Type B pancreatic cell (in vitro differentiated cells): ENCODE data around the gene ATRX. TPM values are rescaled to one million over a fixed set of nuclear protein-coding genes. Genes with fewer than 3 reads are reported as not detected.
"Not testable (repeated sequence)": the region's sequence is repeated elsewhere in the genome, so short reads cannot be mapped to it uniquely, and the experiment has no call there.

ENCODE experiments used
- DNase-seq: peaks from one replicate; pipeline ENCODE4 v3.0.0; 2021; ENCODE audit warnings: mixed read lengths; ENCODE audit not compliant: unreplicated experiment; ENCODE audit errors: extremely low spot score
- H3K27ac Mint-ChIP-seq: 2 replicates; pipeline ENCODE4 v1.8.0; 2021; ENCODE audit warnings: mild to moderate bottlenecking, mixed read lengths
- H3K27me3 Mint-ChIP-seq: 2 replicates; pipeline ENCODE4 v1.8.0; 2021; ENCODE audit warnings: mixed read lengths
- H3K36me3 Mint-ChIP-seq: 2 replicates; pipeline ENCODE4 v1.8.0; 2021; ENCODE audit warnings: mixed read lengths
- H3K4me1 Mint-ChIP-seq: one replicate; pipeline ENCODE4 v1.8.0; 2021; ENCODE audit warnings: mixed read lengths; ENCODE audit not compliant: unreplicated experiment
- H3K4me3 Mint-ChIP-seq: 2 replicates; pipeline ENCODE4 v1.8.0; 2021; ENCODE audit warnings: mild to moderate bottlenecking, mixed read lengths
- H3K9me3 Mint-ChIP-seq: 2 replicates; pipeline ENCODE4 v1.8.0; 2021; ENCODE audit warnings: mixed read lengths
- total RNA-seq: library from RNA; stranded (reverse); gene quantifications from 2 replicates; pipeline ENCODE4 v1.2.1, GENCODE V29; 2021; ENCODE audit warnings: low replicate concordance
- TF ChIP-seq, protein P1 (sequence below): fragments of 200-600 bp; sonication (generic); conservative IDR thresholded peaks from 2 replicates; pipeline ENCODE4 v1.5.0; 2021; ENCODE audit warnings: antibody characterized with exemption, mild to moderate bottlenecking

Gene ATRX
- total RNA-seq, 1 donor from 2014 or later = 110 TPM

DNA sequence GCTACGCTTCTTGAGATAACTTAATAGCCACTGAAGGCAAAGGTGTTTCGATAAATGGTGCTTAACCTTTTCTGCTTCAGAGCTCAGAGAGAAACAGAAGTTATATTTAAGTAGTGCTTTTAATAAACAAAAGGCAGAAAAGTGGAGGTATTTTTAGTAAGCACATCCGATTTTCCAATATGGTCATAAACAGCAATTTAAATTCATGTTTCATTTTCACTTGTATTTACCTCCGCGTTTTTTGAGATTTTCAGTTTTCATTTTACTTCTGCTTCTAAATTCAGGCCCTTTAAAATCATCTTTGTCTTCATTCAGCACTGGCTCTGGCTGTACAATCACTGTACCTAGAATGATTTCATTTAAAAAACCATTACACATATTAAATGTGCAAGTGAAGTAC, 92.4 kb downstream of the ATRX start:
- Mint-ChIP-seq H3K27ac (no peak overlapping the region), H3K9me3 (no peaks in the 10 kb centered on the region), H3K4me1 (no peaks in the 10 kb centered on the region)

DNA sequence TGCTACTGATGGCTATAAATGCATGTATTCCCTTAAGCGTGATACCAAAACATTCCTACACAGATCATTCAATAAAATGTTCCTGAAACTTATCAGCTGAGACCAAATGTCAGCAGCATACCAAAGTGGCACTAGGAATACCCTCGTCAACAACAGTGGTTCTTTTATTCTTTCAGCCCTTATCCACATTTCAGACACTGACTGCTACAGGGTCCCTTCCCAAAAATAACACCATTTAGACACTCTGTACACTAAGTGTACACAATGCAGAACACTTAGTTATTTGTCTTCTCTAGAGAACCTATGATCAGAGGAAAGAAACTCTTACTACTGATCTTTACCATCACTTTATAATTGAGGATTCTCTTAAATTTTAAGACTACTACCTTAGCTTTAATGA, 94.1 kb downstream of the ATRX start:
- TF ChIP-seq, protein P1, sequence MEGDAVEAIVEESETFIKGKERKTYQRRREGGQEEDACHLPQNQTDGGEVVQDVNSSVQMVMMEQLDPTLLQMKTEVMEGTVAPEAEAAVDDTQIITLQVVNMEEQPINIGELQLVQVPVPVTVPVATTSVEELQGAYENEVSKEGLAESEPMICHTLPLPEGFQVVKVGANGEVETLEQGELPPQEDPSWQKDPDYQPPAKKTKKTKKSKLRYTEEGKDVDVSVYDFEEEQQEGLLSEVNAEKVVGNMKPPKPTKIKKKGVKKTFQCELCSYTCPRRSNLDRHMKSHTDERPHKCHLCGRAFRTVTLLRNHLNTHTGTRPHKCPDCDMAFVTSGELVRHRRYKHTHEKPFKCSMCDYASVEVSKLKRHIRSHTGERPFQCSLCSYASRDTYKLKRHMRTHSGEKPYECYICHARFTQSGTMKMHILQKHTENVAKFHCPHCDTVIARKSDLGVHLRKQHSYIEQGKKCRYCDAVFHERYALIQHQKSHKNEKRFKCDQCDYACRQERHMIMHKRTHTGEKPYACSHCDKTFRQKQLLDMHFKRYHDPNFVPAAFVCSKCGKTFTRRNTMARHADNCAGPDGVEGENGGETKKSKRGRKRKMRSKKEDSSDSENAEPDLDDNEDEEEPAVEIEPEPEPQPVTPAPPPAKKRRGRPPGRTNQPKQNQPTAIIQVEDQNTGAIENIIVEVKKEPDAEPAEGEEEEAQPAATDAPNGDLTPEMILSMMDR = no peak
- DNase-seq = no peak

More for the DNA sequence above, 92.4 kb downstream of the ATRX start:
- no peaks in the 10 kb centered on the region for H3K27me3 Mint-ChIP-seq
- TF ChIP-seq, protein P1 = no peak
- no peak overlapping the region for H3K4me3 Mint-ChIP-seq
- no peaks in the 10 kb centered on the region for H3K36me3 Mint-ChIP-seq
- no peak for DNase-seq

DNA sequence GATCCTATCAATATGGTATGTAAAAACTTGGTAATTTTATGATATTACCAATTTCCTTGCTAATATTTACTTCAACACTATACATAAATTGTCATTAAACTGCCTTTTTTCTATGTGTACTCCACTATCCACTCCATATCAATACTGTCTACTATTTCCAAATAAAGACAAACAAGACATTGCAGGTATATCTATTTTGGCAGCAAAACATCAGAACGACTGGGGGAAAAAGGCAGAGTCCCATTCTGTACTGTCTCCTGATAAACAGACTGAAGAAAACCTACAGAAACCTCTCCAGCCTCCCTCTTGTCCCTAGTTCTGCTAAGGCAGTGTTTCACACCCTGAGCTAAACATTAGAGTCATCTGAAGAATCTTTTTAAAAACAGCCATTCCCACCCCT, 96.6 kb downstream of the ATRX start:
- TF ChIP-seq, protein P1 = no peak
- H3K27ac Mint-ChIP-seq = no peak overlapping the region
- H3K4me1 Mint-ChIP-seq = no peaks in the 10 kb centered on the region
- no peak for DNase-seq
- peaks cover 23% of the 10 kb centered on the region for H3K36me3 Mint-ChIP-seq
- H3K27me3 Mint-ChIP-seq = no peaks in the 10 kb centered on the region
- peaks cover 6% of the 10 kb centered on the region for H3K9me3 Mint-ChIP-seq
- no peak overlapping the region for H3K4me3 Mint-ChIP-seq

More for the DNA sequence above, 94.1 kb downstream of the ATRX start:
- Mint-ChIP-seq H3K9me3 (no peaks in the 10 kb centered on the region), H3K27ac (no peak overlapping the region), H3K27me3 (no peaks in the 10 kb centered on the region), H3K4me1 (no peaks in the 10 kb centered on the region), H3K36me3 (peaks cover 9% of the 10 kb centered on the region), H3K4me3 (no peak overlapping the region)

DNA sequence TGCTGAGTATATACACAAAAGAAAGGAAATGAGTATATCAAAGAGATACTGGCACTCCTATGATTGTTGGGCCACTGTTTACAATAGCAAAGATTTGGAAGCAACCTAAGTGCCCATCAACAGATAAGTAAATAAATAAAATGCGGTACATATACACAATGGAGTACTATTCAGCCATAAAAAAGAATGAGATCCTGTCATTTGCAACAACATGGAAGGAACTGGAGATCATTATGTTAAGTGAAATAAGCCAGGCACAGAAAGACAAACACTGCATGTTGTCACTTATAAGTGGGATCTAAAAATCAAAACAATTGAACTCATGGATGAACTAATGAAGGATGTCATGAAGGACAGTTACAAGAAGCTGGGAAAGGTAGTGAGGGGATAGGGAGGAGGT, 100.3 kb downstream of the ATRX start:
- peaks cover 26% of the 10 kb centered on the region for H3K36me3 Mint-ChIP-seq
- not testable (repeated sequence) for H3K27ac Mint-ChIP-seq, DNase-seq, H3K4me1 Mint-ChIP-seq, H3K4me3 Mint-ChIP-seq, H3K27me3 Mint-ChIP-seq, H3K9me3 Mint-ChIP-seq

DNA sequence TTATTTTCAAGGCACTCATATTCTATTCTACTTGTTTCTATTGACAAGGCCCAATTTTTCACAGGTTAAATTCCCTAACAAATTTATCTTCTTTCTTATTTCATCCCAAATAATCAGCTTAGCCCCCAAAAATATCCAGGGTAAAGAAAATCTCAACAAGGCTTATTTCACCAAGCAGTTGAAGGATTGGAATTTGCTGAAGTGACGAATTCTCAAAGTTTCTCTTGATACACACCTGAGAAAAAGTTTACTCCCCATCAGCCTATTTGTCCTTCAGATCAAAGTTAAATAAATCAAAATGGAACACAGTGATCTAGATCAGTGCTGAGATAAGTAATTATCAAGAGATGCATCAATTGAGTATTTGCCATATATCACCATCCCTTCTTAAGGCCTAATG, 106.9 kb downstream of the ATRX start:
- peaks cover 3% of the 10 kb centered on the region for H3K36me3 Mint-ChIP-seq
- H3K27ac Mint-ChIP-seq = no peak overlapping the region
- no peak overlapping the region for H3K4me3 Mint-ChIP-seq
- TF ChIP-seq, protein P1 = no peak
- no peaks in the 10 kb centered on the region for H3K9me3 Mint-ChIP-seq
- no peak for DNase-seq
- H3K27me3 Mint-ChIP-seq = no peaks in the 10 kb centered on the region
- H3K4me1 Mint-ChIP-seq = no peaks in the 10 kb centered on the region

DNA sequence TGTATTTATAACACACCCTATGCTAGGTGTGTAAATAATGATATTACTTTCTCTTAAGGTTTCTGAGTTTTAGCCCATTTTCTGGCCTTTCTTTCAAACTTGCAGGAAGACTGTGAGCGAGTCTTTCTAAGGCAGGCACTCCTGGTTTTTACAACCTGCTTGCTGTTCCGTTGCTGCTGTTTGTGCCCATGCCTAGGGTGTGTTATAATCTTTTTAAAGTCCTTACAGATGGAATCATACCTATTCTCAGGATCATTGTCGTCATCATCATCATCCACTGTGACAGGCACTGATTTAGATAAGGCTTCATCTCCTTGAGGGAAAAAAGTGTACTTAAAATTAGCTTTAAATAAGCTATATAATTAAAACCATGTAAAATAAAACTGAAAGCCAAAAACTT, 110.0 kb downstream of the ATRX start:
- Mint-ChIP-seq H3K36me3 (no peaks in the 10 kb centered on the region), H3K27me3 (no peaks in the 10 kb centered on the region), H3K9me3 (no peaks in the 10 kb centered on the region), H3K4me3 (no peak overlapping the region), H3K4me1 (no peaks in the 10 kb centered on the region), H3K27ac (no peak overlapping the region)
- TF ChIP-seq, protein P1 = no peak
- no peak for DNase-seq
